ENCODE data around the gene CASP12. TPM values are rescaled to one million over a fixed set of nuclear protein-coding genes. Genes with fewer than 3 reads are reported as not detected.

Gene CASP12
- total RNA-seq, 1 donor from 2014 or later: not detected

DNA sequence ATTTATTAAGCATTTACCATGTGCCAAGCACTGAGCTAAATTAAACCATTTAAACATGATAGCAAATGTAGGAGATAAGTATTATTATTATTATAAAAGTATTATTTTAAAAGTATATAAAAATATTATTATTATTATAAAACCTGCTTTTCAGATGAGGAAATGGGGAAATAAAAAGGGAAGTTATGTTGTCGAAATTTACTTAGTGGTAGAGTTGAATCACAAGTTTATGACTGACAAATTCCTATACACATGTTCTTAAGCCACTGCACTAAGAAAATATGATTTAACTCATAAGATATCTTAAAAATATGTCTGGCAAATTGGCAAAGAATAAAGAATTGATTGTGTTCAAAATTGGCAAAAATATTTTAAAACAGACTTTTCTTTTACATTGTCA is 53.8 kb downstream of the CASP12 start:
- H3K4me1 Mint-ChIP-seq (ENCODE audit: low read depth): no peaks in the 10 kb centered on the region
- intact Hi-C loops (cut with micrococcal nuclease): no loop called here

GRCh38 chr11:104843150-104843836 is 55.0 kb downstream of the CASP12 start:
- Mint-ChIP-seq H3K27ac (no peak overlapping the region), H3K4me3 (ENCODE audit: low read depth) (no peak overlapping the region), H3K4me1 (ENCODE audit: low read depth) (no peaks in the 10 kb centered on the region), H3K27me3 (ENCODE audit: low read depth) (peaks cover 3% of the 10 kb centered on the region), H3K36me3 (ENCODE audit: low read depth) (no peaks in the 10 kb centered on the region), H3K9me3 (peaks cover 13% of the 10 kb centered on the region)
- intact Hi-C loops (cut with micrococcal nuclease): no loop called here
- no peak for DNase-seq (ENCODE audit: low spot score)

More for the DNA sequence above, 53.8 kb downstream of the CASP12 start:
- Mint-ChIP-seq H3K9me3 (peaks cover 4% of the 10 kb centered on the region), H3K27ac (no peak overlapping the region), H3K27me3 (ENCODE audit: low read depth) (peaks cover 3% of the 10 kb centered on the region), H3K4me3 (ENCODE audit: low read depth) (no peak overlapping the region), H3K36me3 (ENCODE audit: low read depth) (no peaks in the 10 kb centered on the region)
- DNase-seq (ENCODE audit: low spot score): no peak

DNA sequence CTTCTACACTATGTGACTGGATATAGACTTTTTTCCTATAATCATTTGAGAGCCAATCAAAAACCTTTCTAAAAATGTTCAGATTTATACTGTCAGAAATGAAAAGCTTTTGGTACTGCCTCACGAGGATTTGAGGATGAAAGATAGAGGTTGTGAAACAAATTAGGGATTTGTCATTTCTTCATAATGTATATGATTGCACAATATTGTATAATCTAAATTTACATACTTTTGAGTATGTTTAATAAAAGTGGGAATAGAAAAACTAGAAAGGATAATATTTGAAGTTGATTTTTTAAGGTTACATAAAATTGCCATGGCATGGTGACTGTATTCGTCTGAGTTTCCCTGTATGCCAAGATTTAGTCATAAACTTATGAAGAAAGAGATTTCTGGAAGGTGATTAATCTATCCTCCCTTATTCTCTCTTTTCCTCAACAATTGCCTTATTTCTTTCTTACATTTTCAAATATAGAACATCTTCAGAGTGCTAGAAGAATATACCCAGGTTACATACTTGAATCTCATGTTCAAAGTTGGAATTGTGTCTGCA is 56.2 kb downstream of the CASP12 start:
- H3K9me3 Mint-ChIP-seq: peaks cover 13% of the 10 kb centered on the region

GRCh38 chr11:104841185-104841584 is 57.1 kb downstream of the CASP12 start:
- no peak overlapping the region for H3K27ac Mint-ChIP-seq
- H3K36me3 Mint-ChIP-seq (ENCODE audit: low read depth): no peaks in the 10 kb centered on the region
- H3K4me1 Mint-ChIP-seq (ENCODE audit: low read depth): no peaks in the 10 kb centered on the region
- no peak for DNase-seq (ENCODE audit: low spot score)
- peaks cover 13% of the 10 kb centered on the region for H3K9me3 Mint-ChIP-seq
- H3K4me3 Mint-ChIP-seq (ENCODE audit: low read depth): no peak overlapping the region
- peaks cover 2% of the 10 kb centered on the region for H3K27me3 Mint-ChIP-seq (ENCODE audit: low read depth)
- intact Hi-C loops (cut with micrococcal nuclease): no loop called here

More for the DNA sequence above, 56.2 kb downstream of the CASP12 start:
- no peaks in the 10 kb centered on the region for H3K4me1 Mint-ChIP-seq (ENCODE audit: low read depth)
- intact Hi-C loops (cut with micrococcal nuclease): no loop called here
- H3K27ac Mint-ChIP-seq: no peak overlapping the region
- no peak for DNase-seq (ENCODE audit: low spot score)
- H3K27me3 Mint-ChIP-seq (ENCODE audit: low read depth): peaks cover 3% of the 10 kb centered on the region
- no peaks in the 10 kb centered on the region for H3K36me3 Mint-ChIP-seq (ENCODE audit: low read depth)
- no peak overlapping the region for H3K4me3 Mint-ChIP-seq (ENCODE audit: low read depth)

DNA sequence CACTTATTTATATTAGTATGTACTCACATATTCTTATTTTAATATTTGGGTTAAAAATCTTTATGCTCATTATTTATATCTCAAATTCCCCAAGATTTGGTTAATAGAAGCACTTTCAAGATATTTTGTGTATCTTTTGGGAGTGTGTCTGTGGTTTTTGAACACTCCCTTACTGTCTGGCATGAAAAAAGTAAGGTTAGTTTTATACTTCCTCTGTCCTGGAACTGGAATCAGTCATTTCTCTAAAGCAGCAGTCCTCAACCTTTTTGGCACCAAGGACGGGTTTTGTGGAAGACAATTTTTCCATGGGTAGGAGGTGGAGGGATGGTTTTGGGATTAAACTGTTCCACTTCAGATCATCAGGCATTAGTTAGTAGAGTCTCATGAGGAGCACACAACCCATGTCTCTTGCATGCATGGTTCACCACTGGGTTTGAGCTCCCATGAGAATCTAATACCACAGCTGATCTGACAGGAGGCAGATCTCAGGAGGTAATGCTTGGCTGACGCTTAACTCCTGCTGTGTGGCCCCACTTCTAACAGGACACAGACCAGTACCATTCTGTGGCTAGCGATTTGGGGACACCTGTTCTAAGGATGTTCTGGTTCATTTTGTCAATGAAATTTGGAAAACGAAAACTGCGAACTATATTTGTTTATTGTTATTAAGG is 60.2 kb downstream of the CASP12 start:
- no peaks in the 10 kb centered on the region for H3K4me1 Mint-ChIP-seq (ENCODE audit: low read depth)
- no peak overlapping the region for H3K27ac Mint-ChIP-seq
- peaks cover 13% of the 10 kb centered on the region for H3K9me3 Mint-ChIP-seq
- H3K36me3 Mint-ChIP-seq (ENCODE audit: low read depth): no peaks in the 10 kb centered on the region
- intact Hi-C loops (cut with micrococcal nuclease): no loop called here
- H3K27me3 Mint-ChIP-seq (ENCODE audit: low read depth): peaks cover 3% of the 10 kb centered on the region
- DNase-seq (ENCODE audit: low spot score): no peak
- no peak overlapping the region for H3K4me3 Mint-ChIP-seq (ENCODE audit: low read depth)

- no peak for DNase-seq (ENCODE audit: low spot score)
- no peaks in the 10 kb centered on the region for H3K36me3 Mint-ChIP-seq (ENCODE audit: low read depth)
- intact Hi-C loops (cut with micrococcal nuclease): no loop called here
- no peak overlapping the region for H3K4me3 Mint-ChIP-seq (ENCODE audit: low read depth)
- H3K9me3 Mint-ChIP-seq: peaks cover 13% of the 10 kb centered on the region
- H3K27ac Mint-ChIP-seq: no peak overlapping the region
- no peaks in the 10 kb centered on the region for H3K4me1 Mint-ChIP-seq (ENCODE audit: low read depth)
- H3K27me3 Mint-ChIP-seq (ENCODE audit: low read depth): peaks cover 3% of the 10 kb centered on the region
These were observed 61.6 kb downstream of the CASP12 start for GRCh38 chr11:104836691-104837090.

Other genes starting within 250 kb of the CASP12 start
- 31.1 and 32.0 TPM in 2 replicates for gene CASP4, start 70.1 kb upstream of the CASP12 start, total RNA-seq
- gene CASP5, start 124.7 kb upstream of the CASP12 start, total RNA-seq: not detected in 2 replicates
- gene CASP1, start 136.7 kb upstream of the CASP12 start, total RNA-seq: 11.6 and 13.5 TPM in 2 replicates
- gene CARD16, start 146.9 kb upstream of the CASP12 start, total RNA-seq: 5.2 and 5.8 TPM in 2 replicates
- not detected in 2 replicates for gene CARD18, start 241.3 kb upstream of the CASP12 start, total RNA-seq

Data from activated T-helper 2 cell treated with anti-CD3 and anti-CD28 coated beads, Interferon-gamma antibody, Interleukin-2, Interleukin-4, amounts not matched to agents 10 μg/mL and 5 μg/mL and 100 μg/mL, durations not matched to agents 14 hours and 24 hours and 36 hours (primary cell).